Testis (tissue), 2 donors: ENCODE measurements around the gene ERBB4.

ENCODE experiments used
- POLR2A ChIP-seq: fragments of 450-650 bp; IDR thresholded peaks from one replicate; pipeline ENCODE4 v1.6.1; 2017; ENCODE audit warnings: antibody characterized with exemption, mild to moderate bottlenecking, moderate library complexity
- TF ChIP-seq, protein P1 (sequence below), 3 experiments: fragments of 450-650 bp in 2 of 3; fragments of 200-600 bp in 1 of 3; sonication (generic) in 1 of 3; IDR thresholded peaks; one replicate each; pipeline ENCODE4 v1.5.1; 2016 to 2019; ENCODE audit warnings: antibody characterized with exemption in 3 of 3, mild to moderate bottlenecking in 2 of 3, moderate library complexity in 1 of 3

DNA sequence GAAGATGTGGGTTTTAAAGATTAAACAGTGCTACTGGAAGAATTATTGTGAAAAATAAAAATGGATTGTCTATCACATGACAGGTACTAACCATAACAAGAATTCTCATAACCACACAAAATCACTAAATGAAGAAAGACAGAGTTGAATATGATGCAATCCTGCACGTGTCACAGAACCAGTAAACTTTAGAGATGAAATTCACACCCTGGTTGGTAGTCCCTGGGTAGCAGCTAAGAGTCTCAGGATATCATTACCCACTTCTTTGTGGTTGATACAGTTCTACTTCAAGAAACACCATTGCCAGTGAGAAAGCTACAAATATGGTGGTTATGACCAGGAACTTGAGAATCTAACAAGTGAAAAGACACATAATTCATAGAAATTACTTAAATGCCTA lies 450.2 kb downstream of the ERBB4 start:
- TF ChIP-seq, protein P1, sequence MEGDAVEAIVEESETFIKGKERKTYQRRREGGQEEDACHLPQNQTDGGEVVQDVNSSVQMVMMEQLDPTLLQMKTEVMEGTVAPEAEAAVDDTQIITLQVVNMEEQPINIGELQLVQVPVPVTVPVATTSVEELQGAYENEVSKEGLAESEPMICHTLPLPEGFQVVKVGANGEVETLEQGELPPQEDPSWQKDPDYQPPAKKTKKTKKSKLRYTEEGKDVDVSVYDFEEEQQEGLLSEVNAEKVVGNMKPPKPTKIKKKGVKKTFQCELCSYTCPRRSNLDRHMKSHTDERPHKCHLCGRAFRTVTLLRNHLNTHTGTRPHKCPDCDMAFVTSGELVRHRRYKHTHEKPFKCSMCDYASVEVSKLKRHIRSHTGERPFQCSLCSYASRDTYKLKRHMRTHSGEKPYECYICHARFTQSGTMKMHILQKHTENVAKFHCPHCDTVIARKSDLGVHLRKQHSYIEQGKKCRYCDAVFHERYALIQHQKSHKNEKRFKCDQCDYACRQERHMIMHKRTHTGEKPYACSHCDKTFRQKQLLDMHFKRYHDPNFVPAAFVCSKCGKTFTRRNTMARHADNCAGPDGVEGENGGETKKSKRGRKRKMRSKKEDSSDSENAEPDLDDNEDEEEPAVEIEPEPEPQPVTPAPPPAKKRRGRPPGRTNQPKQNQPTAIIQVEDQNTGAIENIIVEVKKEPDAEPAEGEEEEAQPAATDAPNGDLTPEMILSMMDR (IDR thresholded peaks at IDR 0.05), result no peak
- no peak for TF ChIP-seq POLR2A
